ENCODE measurements around the gene GBX1.

GRCh38 chr7:151211155-151211772 lies 43.8 kb upstream of the GBX1 start:
- TF ChIP-seq ZBTB43 (CRISPR knock-in tag; IDR thresholded peaks at IDR 0.05) (no peak), ATF2 (CRISPR knock-in tag; IDR thresholded peaks at IDR 0.05; ENCODE audit: borderline replicate concordance, low read depth) (no peak), FOXK1 (CRISPR knock-in tag; IDR thresholded peaks at IDR 0.05) (no peak), JUN (CRISPR knock-in tag; IDR thresholded peaks at IDR 0.05) (no peak), SP1 (CRISPR knock-in tag; conservative IDR thresholded peaks at IDR 0.05) (no peak)
